Measurements from ENCODE around the gene FGF14.

DNA sequence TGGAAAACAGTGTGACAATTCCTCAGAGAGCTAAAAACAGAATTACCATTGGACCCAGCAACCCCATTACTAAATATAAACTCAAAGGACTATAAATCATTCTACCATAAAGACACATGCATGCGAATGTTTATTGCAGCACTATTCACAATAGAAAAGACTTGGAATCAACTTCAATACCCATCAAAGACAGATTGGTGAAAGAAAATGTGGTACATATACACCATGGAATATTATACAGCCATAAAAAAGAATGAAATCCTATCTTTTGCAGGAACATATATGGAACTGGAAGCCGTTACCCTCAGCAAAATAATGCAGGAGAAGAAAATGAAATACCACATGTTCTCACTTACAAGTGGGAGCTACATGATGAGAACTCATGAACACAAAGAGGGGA is 20.8 kb upstream of the FGF14 start:
- TF ChIP-seq FOS (IDR thresholded peaks at IDR 0.05; ENCODE audit: low read depth, low read length) (no peak), POLR2A (IDR thresholded peaks at IDR 0.05; ENCODE audit: low read depth, low read length) (no peak), RAD21 (IDR thresholded peaks at IDR 0.05; ENCODE audit: low read length) (no peak), CHD1 (IDR thresholded peaks at IDR 0.05; ENCODE audit: low read depth, low read length) (no peak), SMC3 (IDR thresholded peaks at IDR 0.05; ENCODE audit: low read depth, low read length) (no peak), USF2 (IDR thresholded peaks at IDR 0.05; ENCODE audit: low read depth, low read length) (no peak), MAZ (IDR thresholded peaks at IDR 0.05; ENCODE audit: borderline replicate concordance, low read depth, low read length) (no peak)
- TF ChIP-seq, protein P1, sequence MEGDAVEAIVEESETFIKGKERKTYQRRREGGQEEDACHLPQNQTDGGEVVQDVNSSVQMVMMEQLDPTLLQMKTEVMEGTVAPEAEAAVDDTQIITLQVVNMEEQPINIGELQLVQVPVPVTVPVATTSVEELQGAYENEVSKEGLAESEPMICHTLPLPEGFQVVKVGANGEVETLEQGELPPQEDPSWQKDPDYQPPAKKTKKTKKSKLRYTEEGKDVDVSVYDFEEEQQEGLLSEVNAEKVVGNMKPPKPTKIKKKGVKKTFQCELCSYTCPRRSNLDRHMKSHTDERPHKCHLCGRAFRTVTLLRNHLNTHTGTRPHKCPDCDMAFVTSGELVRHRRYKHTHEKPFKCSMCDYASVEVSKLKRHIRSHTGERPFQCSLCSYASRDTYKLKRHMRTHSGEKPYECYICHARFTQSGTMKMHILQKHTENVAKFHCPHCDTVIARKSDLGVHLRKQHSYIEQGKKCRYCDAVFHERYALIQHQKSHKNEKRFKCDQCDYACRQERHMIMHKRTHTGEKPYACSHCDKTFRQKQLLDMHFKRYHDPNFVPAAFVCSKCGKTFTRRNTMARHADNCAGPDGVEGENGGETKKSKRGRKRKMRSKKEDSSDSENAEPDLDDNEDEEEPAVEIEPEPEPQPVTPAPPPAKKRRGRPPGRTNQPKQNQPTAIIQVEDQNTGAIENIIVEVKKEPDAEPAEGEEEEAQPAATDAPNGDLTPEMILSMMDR (conservative IDR thresholded peaks at IDR 0.05; ENCODE audit: low read depth, low read length), result no peak

All from IMR-90 (cell line).